ENCODE results near the gene FAM24A. TPM values are rescaled to one million over a fixed set of nuclear protein-coding genes. Genes with fewer than 3 reads are reported as not detected.

Gene FAM24A, protein sequence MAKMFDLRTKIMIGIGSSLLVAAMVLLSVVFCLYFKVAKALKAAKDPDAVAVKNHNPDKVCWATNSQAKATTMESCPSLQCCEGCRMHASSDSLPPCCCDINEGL
- not detected in 2 replicates for total RNA-seq

DNA sequence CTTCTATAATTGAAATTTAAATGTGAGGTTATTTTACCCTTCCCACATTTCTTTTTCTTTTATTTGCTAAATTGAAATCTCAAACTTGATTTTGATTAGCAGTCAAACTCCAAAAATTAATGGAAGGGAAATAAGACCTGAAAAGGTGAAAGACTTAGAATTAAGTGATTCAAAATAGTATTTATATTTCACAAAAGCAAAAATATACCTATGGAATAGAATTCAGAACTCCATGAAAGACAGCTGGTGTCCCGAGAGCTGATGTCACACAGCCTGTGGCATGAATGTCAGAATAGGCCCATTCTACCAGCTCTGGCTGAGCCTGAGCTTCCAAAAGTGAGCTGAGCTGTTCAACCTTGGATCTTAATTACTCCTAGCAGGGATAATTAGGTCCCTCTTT lies at the start of gene FAM24A:
TSS of gene FAM24A (plus strand) at position 301 of the 400 bp plus-strand sequence. CDS start 1,025 bp downstream, outside the sequence.

DNA sequence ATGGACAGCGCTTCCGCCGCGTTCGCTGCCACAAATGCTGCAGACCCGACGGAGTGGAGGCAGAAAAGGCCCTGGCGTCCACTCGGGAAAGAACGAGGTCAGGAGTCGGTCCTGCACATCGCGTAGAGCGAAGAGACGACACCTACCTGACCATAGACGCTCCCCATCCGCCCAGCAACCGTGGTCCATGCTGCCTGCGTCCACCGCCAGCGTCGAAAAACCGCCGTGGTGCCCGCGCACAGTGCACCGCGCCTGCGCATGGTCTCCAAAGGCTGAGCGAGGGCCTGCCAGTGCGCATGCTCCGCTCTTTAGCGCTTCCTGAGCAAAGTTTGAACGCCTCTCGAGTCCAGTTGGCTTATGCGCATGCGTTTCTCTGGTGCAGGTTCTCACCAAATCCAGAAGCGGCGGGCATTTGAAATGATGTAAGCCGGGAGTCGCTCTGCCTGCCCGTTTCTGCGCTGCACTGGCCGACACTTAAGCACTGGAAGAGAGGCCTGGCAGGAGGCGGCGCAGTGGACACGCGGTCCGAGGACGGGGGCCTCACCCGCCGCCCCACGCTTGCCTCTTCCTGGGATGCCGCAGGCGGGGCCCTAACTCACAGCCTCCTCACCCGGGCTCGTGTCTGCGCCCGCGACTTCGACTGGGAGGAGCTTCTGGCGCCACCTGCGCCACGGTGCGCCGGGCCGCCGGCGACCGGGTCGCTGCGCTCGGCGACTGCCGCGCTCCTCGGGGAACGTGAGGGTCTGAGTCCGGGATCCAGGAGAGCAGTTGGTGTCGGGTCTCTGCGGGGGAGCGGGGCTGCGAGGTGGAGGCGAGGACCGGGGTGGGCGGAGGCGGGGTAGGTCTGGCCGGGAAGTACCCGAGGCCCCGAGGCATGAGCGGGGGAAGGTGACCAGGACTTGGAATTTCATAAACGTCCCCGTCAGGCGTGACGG lies 30.8 kb upstream of the FAM24A start, which contains the start of gene FAM24B:
TSS of gene FAM24B (minus strand) at position 243 of the 935 bp plus-strand sequence. CDS start 29,066 bp downstream, outside the sequence.

DNA sequence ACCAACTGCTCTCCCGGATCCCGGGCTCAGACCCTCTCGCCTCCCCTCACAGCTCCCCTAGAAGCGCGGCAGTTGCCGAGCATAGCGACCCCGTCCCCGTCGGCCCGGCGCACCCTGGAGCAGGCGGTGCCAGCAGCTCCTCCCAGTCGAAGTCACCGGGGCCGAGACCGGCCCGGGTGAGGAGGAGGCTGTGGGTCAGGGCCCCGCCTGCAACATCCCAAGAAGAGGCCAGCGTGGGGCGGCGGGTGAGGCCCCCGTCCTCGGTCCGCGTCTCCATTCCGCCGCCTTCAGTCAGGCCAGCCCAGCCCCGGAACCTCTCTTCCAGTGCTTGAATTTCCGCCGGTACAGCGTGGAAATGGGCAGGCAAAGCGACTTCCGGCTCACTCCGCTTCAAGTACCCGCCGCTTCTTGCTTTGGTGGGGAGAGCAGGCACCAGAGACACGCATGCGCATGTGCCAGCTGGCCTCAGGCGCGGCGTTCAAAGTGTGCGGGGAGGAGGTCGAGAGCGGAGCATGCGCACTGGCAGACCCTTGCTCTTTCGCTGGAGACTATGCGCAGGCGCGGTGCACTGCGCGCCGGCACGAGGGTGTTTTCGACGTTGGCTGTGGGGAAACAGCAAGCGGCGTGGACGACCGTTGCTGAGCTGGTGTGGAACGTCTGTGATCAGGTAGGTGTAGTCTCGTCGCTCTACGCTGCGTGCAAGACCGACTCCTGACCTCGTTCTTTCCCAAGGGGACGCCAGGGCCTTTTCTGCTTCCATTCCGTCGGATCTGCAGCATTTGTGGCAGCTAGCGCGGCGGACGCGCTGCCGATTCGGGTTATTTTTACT lies 43.7 kb downstream of the FAM24A start, which contains the start of gene C10orf88:
TSS of gene C10orf88 (minus strand) at position 326 of the 829 bp plus-strand sequence. CDS start at position 277, 49 bp downstream.

Other genes starting within 250 kb of the FAM24A start
- not detected in 2 replicates for gene C10orf120, start 210.8 kb upstream of the FAM24A start, total RNA-seq
- gene CUZD1, start 64.8 kb upstream of the FAM24A start, total RNA-seq, result 0.30 and 0.52 TPM in 2 replicates
- gene FAM24B, start 31.0 kb upstream of the FAM24A start, total RNA-seq, result 2.2 and 2.7 TPM in 2 replicates
- 12.3 and 19.0 TPM in 2 replicates for gene C10orf88, start 43.6 kb downstream of the FAM24A start, total RNA-seq
- 2.9 and 4.1 TPM in 2 replicates for gene PSTK, start 69.8 kb downstream of the FAM24A start, total RNA-seq
- 3.3 and 3.8 TPM in 2 replicates for gene IKZF5, start 98.2 kb downstream of the FAM24A start, total RNA-seq
- gene ACADSB, start 98.4 kb downstream of the FAM24A start, total RNA-seq, result 4.9 and 6.2 TPM in 2 replicates
- gene HMX3, start 225.4 kb downstream of the FAM24A start, total RNA-seq, result not detected in 2 replicates
- gene HMX2, start 237.5 kb downstream of the FAM24A start, total RNA-seq, result not detected in 2 replicates
- 145 and 169 TPM in 2 replicates for gene BUB3, start 243.8 kb downstream of the FAM24A start, total RNA-seq